T47D (cell line): Measurements from ENCODE around the gene C14orf180.

Source experiments
- DNase-seq, 2 experiments: peaks; one replicate each; pipeline versions ENCODE4 v3.0.0 to v3.0.0-alpha.2; 2011 to 2012; ENCODE audit warnings: low read depth in 1 of 2, low spot score in 1 of 2
- JUND ChIP-seq: IDR thresholded peaks from 2 replicates; pipeline ENCODE4 v1.6.1; 2012; ENCODE audit warnings: low read depth
- in situ Hi-C: cut with HindIII; loops from 2 replicates; pipeline ENCODE4 v1.10.0; 2016; ENCODE audit warnings: low sequenced_read_pairs, low pct_unique_long_range_greater_than_20kb

The C14orf180 gene

GRCh38 chr14:104545942-104546501 lies 33.5 kb upstream of the C14orf180 start:
- TF ChIP-seq JUND: no peak
- in situ Hi-C loops: no loop called here
- DNase-seq: no peak

GRCh38 chr14:104546591-104547309 lies 32.8 kb upstream of the C14orf180 start:
- no peak for TF ChIP-seq JUND
- in situ Hi-C loops: no loop called here
- DNase-seq: no peak

- in situ Hi-C loops: no loop called here
- no peak for TF ChIP-seq JUND
- no peak for DNase-seq
Measured at GRCh38 chr14:104547310-104547997, 32.1 kb upstream of the C14orf180 start.

GRCh38 chr14:104547998-104548700 lies 31.4 kb upstream of the C14orf180 start:
- TF ChIP-seq JUND: no peak
- in situ Hi-C loops: no loop called here
- DNase-seq: no peak

GRCh38 chr14:104548802-104549535 lies 30.6 kb upstream of the C14orf180 start:
- no peak for TF ChIP-seq JUND
- no peak for DNase-seq

GRCh38 chr14:104549536-104550339 lies 29.8 kb upstream of the C14orf180 start:
- TF ChIP-seq JUND: no peak
- in situ Hi-C loops: no loop called here

More at GRCh38 chr14:104548802-104549535, 30.6 kb upstream of the C14orf180 start:
- in situ Hi-C loops: no loop called here

GRCh38 chr14:104550340-104550860 lies 29.2 kb upstream of the C14orf180 start:
- in situ Hi-C loops: no loop called here

More at GRCh38 chr14:104549536-104550339, 29.8 kb upstream of the C14orf180 start:
- no peak for DNase-seq

GRCh38 chr14:104550861-104551728 lies 28.5 kb upstream of the C14orf180 start:
- no peak for TF ChIP-seq JUND
- in situ Hi-C loops: no loop called here
- no peak for DNase-seq

More at GRCh38 chr14:104550340-104550860, 29.2 kb upstream of the C14orf180 start:
- no peak for TF ChIP-seq JUND
- DNase-seq: no peak

- DNase-seq: no peak
- TF ChIP-seq JUND: no peak
- in situ Hi-C loops: no loop called here
Measured at GRCh38 chr14:104551851-104552737, 27.5 kb upstream of the C14orf180 start.
